A673 (cell line): ENCODE measurements around the gene SLC8A3. TPM values are rescaled to one million over a fixed set of nuclear protein-coding genes. Genes with fewer than 3 reads are reported as not detected.
A peak's percentile ranks its signal among the peaks of the same experiment; 100 is the strongest.

Experiments
- BruUV-seq: library from RNA; stranded (reverse); fragments of 400-500 nt; replicated peaks from 2 replicates; lab custom pipeline; 2021; lab: Mats Ljungman, UMichigan
- CTCF ChIA-PET: fragments of 300-600 bp; sonication (Branson Sonifier 250); formaldehyde crosslinking; loops from one replicate; lab custom pipeline; 2022; ENCODE audit warnings: antibody characterized with exemption; lab: Charles Lee
- POLR2A ChIA-PET: fragments of 300-600 bp; sonication (Branson Sonifier 250); formaldehyde crosslinking; loops from one replicate; lab custom pipeline; 2022; ENCODE audit warnings: antibody characterized with exemption; ENCODE audit not compliant: low non-redundant PET; lab: Charles Lee
- DNase-seq: peaks from one replicate; pipeline ENCODE4 v3.0.0-alpha.2; 2015; ENCODE audit warnings: low spot score
- H3K27ac ChIP-seq: fragments of 200-600 bp; sonication (generic); 2 replicates; pipeline ENCODE4 v1.5.1; 2016; ENCODE audit warnings: mixed run types, low read depth, mild to moderate bottlenecking, mixed read lengths, antibody characterized with exemption, low read length; ENCODE audit not compliant: poor library complexity, severe bottlenecking
- H3K27me3 ChIP-seq: fragments of 200-600 bp; sonication (generic); replicated peaks from 2 replicates; pipeline ENCODE4 v1.6.1; 2017; ENCODE audit warnings: mixed run types, low read depth, mild to moderate bottlenecking, mixed read lengths, antibody characterized with exemption, low read length; ENCODE audit not compliant: insufficient read depth, poor library complexity
- H3K36me3 ChIP-seq: fragments of 200-600 bp; sonication (generic); 2 replicates; pipeline ENCODE4 v1.6.1; 2016; ENCODE audit warnings: mixed run types, mild to moderate bottlenecking, mixed read lengths, antibody characterized with exemption, low read length; ENCODE audit not compliant: insufficient read depth, poor library complexity, severe bottlenecking
- H3K4me1 ChIP-seq: fragments of 200-600 bp; sonication (generic); 2 replicates; pipeline ENCODE4 v1.6.1; 2017; ENCODE audit warnings: mixed run types, mild to moderate bottlenecking, mixed read lengths, antibody characterized with exemption, low read length; ENCODE audit not compliant: insufficient read depth, poor library complexity, severe bottlenecking
- H3K4me3 ChIP-seq: fragments of 200-600 bp; sonication (generic); 2 replicates; pipeline ENCODE4 v1.5.1; 2016; ENCODE audit warnings: low read depth, mixed run types, mild to moderate bottlenecking, mixed read lengths, low read length; ENCODE audit not compliant: poor library complexity, severe bottlenecking
- H3K9me3 ChIP-seq: fragments of 200-600 bp; sonication (generic); 2 replicates; pipeline ENCODE4 v1.6.1; 2016; ENCODE audit warnings: mixed run types, low read depth, mild to moderate bottlenecking, mixed read lengths, antibody characterized with exemption, low read length; ENCODE audit not compliant: poor library complexity, severe bottlenecking
- CTCF ChIP-seq: fragments of 300-800, 200-600 bp; sonication (generic); conservative IDR thresholded peaks from 2 replicates; pipeline ENCODE4 v1.5.1; 2017; ENCODE audit warnings: low read depth, mild to moderate bottlenecking, antibody characterized with exemption, low read length, moderate library complexity, mixed read lengths
- EZH2 ChIP-seq: fragments of 200-600 bp; sonication (generic); IDR thresholded peaks from 2 replicates; pipeline ENCODE4 v1.6.1; 2017; ENCODE audit warnings: borderline replicate concordance, low read depth, mild to moderate bottlenecking, mixed read lengths, antibody characterized with exemption, low read length; ENCODE audit not compliant: poor library complexity, severe bottlenecking
- intact Hi-C: fragments of 100-400 bp; cut with micrococcal nuclease; formaldehyde crosslinking; loops from one replicate; pipeline ENCODE4 v1.10.0; 2022; ENCODE audit not compliant: unreplicated experiment
- total RNA-seq: library from RNA; stranded (reverse); gene quantifications from 2 replicates; pipeline ENCODE4 v1.2.3, GENCODE V29; 2021

SLC8A3 gene
- total RNA-seq, 1 experiment from 2014 or later: not detected

GRCh38 chr14:70098250-70098809 lies 90.4 kb downstream of the SLC8A3 start:
- no TSS peak for BruUV-seq
- H3K4me1 ChIP-seq: no peaks in the 10 kb centered on the region

GRCh38 chr14:70097576-70098249 lies 91.0 kb downstream of the SLC8A3 start:
- no peak overlapping the region for H3K27ac ChIP-seq
- H3K4me1 ChIP-seq: no peaks in the 10 kb centered on the region
- intact Hi-C loops: no loop called here
- TF ChIP-seq EZH2 (no peak), CTCF (no peak)
- no peak overlapping the region for H3K4me3 ChIP-seq
- no peaks in the 10 kb centered on the region for H3K36me3 ChIP-seq
- no peaks in the 10 kb centered on the region for H3K9me3 ChIP-seq
- peaks cover 67% of the 10 kb centered on the region for H3K27me3 ChIP-seq
- POLR2A ChIA-PET: no interaction called here
- no TSS peak for BruUV-seq
- no peak for DNase-seq
- CTCF ChIA-PET: interaction anchor here (0.6 kb wide), 2 partner anchors 65 to 525 kb away, joined by 3 read pairs; no protein-coding TSS in a partner anchor

More at GRCh38 chr14:70098250-70098809, 90.4 kb downstream of the SLC8A3 start:
- TF ChIP-seq CTCF (no peak), EZH2 (no peak)
- intact Hi-C loops: no loop called here
- no peak overlapping the region for H3K27ac ChIP-seq
- H3K27me3 ChIP-seq: peaks cover 67% of the 10 kb centered on the region
- ChIA-PET POLR2A (no interaction called here), CTCF (interaction anchor here (0.6 kb wide), 2 partner anchors 64 to 524 kb away, joined by 3 read pairs; no protein-coding TSS in a partner anchor)
- no peak for DNase-seq
- no peaks in the 10 kb centered on the region for H3K36me3 ChIP-seq
- no peak overlapping the region for H3K4me3 ChIP-seq
- H3K9me3 ChIP-seq: no peaks in the 10 kb centered on the region

- POLR2A ChIA-PET: no interaction called here
- no peak overlapping the region for H3K4me3 ChIP-seq
- CTCF ChIA-PET: no interaction called here
- DNase-seq: peak; percentile 12
- H3K36me3 ChIP-seq: no peaks in the 10 kb centered on the region
- no peaks in the 10 kb centered on the region for H3K4me1 ChIP-seq
- intact Hi-C loops: no loop called here
- no TSS peak for BruUV-seq
- no peak overlapping the region for H3K27ac ChIP-seq
- peaks cover 62% of the 10 kb centered on the region for H3K27me3 ChIP-seq
- TF ChIP-seq EZH2 (no peak), CTCF (peak; percentile 44)
- H3K9me3 ChIP-seq: no peaks in the 10 kb centered on the region
Measured at GRCh38 chr14:70096866-70097265, 91.9 kb downstream of the SLC8A3 start.
